GM23248 (cell line): Measurements from ENCODE around the gene PIEZO2.

ENCODE experiments used
- EZH2 ChIP-seq: fragments of 200-600 bp; sonication (generic); IDR thresholded peaks from 2 replicates; pipeline ENCODE4 v1.6.1; 2018; ENCODE audit warnings: antibody characterized with exemption, mild to moderate bottlenecking; ENCODE audit not compliant: insufficient read depth, poor library complexity, severe bottlenecking
- EZH2phosphoT487 ChIP-seq: fragments of 200-600 bp; sonication (generic); IDR thresholded peaks from 2 replicates; pipeline ENCODE4 v1.6.1; 2018; ENCODE audit warnings: antibody characterized with exemption, moderate library complexity, mild to moderate bottlenecking, low read depth; ENCODE audit not compliant: insufficient read depth

GRCh38 chr18:10916387-10916786 lies 233.0 kb downstream of the PIEZO2 start:
- TF ChIP-seq EZH2, result no peak
- no peak for TF ChIP-seq EZH2phosphoT487
